ENCODE data around the gene KASH5.
"Not testable (repeated sequence)": the region's sequence is repeated elsewhere in the genome, so short reads cannot be mapped to it uniquely, and the experiment has no call there.

Gene KASH5

DNA sequence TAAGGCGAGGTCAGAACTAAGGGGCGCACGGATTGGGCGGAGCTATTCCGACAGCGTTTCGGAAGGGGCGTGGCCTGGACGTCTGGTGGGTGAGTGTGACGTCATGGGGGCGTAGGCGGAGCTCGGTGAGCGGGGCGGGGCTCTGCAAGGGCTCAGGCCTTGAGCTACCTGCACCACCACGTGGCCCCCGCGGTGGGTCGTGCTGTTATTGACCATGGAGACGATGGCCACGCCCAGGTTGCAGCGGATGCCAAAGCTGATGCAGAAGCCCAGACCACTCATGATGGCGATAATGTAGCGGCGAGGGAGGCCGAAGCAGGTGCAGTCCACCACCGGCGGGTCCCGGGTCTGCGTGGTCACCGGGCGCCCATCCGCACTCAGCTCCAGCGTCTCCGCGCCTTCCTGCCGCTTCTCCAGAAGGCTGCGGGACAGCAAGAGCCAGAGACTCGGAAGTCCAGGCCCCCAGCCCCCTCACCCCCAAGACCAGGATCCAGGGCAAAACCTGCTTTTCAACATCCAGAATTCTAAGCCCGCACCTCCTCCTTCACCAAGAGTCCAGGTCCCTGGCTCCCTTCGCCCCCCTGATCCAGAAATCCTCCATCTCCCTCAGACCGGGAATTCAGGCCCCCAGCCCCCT is 48.5 kb downstream of the KASH5 start:
- DNase-seq (ENCODE audit: low read depth, low spot score) = no peak

DNA sequence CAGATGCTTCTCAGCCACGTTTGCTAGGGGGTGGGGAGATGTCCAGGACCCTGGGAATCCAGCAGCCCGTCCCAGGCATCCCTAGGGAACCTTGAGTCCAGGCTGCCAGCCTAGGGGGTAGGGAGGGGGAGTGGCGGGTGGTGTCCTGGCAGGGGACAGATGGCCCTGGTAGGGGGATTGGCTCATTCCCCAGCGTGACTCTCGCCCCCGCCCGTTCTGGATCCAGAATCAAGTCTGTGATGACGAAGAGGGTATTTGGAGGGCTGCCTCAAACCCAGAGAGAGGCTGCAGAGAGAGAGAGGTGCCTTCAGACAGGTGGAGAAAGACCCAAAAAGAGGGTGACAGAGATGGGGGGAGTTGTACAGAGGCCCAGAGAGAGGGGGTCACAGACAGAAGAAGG is 49.2 kb downstream of the KASH5 start:
- no peak for DNase-seq (ENCODE audit: low read depth, low spot score)

- DNase-seq (ENCODE audit: low read depth, low spot score) = no peak
These were observed 50.2 kb downstream of the KASH5 start for GRCh38 chr19:49438261-49438660.

GRCh38 chr19:49439836-49440235 is 51.8 kb downstream of the KASH5 start:
- no peak for DNase-seq (ENCODE audit: low read depth, low spot score)

- DNase-seq (ENCODE audit: low read depth, low spot score) = no peak
These were observed 52.6 kb downstream of the KASH5 start for GRCh38 chr19:49440439-49441209.

DNA sequence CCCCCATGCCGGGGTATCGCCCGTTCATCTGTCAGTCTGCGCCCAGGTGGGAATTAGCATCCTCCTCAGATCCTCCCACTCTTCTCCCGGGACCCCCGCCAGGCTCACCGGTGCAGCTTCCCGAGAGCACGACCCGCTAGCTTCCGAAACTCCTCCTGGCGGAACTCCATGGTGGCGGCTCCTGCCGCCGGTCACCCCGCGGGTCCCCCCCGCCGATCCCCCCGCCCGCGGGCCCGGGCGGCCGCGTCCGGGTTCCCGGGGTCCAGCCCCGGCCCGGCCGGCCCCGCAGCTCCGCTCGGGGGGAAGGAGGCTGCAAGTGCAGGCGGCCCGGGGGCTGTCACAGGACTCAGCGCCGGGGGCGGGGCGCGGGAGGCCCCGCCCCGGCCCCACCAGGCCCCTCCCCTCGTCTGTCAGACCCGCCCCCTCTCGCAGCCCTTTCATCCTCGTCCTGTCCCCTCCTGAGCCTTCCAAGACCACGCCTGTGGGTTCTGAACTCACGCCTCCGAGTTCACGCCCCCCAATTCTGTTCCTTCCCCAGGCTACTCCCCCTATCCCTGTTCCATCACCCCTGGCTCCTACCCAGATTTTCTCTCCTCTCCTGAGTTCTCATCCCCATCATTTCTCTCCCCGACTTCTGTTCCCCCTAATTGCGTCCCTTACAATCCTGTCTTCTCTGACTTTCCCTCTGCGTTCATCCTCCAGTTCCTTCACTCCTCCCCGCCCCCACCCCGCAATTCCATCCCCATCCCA is 53.3 kb downstream of the KASH5 start, which contains the start of gene SLC17A7:
SLC17A7 (minus strand) TSS at position 318 of the 750 bp plus-strand sequence; CDS start at position 170, 148 bp downstream.
- DNase-seq (ENCODE audit: low read depth, low spot score) = no peak

DNA sequence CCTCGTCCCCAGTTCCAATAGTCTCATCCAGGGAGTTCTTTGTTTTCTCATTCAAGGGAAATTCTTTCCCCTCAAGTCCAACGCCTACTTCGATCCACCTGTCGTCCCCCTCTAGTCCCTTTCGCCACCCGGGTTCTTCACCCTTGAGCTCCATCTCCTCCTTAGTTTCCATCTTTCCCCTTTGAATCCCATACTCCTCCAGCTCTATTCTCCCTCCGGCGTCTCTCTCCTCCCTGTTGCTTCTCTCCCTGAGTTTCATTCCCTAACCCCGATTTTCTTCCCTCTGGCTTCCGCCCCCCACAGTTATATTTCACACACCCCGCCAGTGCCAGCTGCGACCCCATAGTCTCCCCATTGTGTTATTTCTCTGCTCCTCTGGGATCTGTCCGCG is 53.9 kb downstream of the KASH5 start:
- no peak for DNase-seq (ENCODE audit: low read depth, low spot score)

DNA sequence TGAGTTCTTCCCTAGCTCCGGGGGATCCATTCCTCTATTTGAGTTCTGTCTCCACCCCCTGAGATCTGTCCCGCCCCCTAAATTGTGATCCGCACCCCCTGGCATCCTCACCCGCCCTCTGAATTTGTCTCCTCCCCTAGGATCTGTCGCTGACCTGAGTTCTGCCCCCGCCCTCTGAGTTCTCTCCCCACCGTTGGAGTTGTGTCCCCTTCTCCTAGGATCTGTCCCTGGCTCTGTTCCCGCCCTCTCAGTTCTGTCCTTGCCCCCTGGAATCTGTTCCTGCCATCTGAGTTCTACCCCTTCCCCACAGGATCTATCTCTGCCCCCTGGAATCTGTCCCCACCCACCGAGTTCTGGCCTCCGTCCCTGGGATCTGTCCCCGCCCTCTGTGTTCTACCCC is 54.3 kb downstream of the KASH5 start:
- DNase-seq (ENCODE audit: low read depth, low spot score) = no peak

DNA sequence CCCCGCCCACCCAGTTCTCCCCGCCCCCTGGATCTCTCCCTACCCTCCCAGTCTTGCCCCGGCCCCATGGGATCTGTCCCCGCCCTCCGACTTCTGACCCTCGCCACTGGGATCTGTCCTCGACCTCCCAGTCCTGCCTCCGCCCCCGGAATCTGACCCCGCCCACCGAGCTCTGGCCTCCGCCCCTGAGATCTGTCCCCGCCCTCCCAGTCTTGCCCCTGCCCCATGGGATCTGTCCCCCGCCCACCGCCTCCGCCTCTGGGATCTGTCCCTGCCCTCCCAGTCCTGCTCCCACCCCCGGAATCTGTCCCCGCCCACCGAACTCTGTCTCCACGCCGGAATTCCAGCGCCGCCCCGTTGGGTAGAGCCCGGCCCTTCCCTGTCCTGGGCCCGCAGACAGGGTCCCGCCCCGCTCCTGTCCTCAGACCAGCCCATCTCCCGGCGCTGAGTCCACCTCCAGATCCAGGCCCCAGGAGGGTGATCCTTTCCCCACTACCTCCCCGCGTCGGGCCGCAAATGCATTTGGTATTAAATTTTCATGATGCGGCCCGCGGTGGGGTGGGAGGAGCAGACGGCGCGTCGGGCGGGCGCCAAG is 54.8 kb downstream of the KASH5 start:
- DNase-seq (ENCODE audit: low read depth, low spot score) = peak; percentile 50

- DNase-seq (ENCODE audit: low read depth, low spot score) = peak; percentile 89
These were observed 55.5 kb downstream of the KASH5 start for GRCh38 chr19:49443366-49444099.

DNA sequence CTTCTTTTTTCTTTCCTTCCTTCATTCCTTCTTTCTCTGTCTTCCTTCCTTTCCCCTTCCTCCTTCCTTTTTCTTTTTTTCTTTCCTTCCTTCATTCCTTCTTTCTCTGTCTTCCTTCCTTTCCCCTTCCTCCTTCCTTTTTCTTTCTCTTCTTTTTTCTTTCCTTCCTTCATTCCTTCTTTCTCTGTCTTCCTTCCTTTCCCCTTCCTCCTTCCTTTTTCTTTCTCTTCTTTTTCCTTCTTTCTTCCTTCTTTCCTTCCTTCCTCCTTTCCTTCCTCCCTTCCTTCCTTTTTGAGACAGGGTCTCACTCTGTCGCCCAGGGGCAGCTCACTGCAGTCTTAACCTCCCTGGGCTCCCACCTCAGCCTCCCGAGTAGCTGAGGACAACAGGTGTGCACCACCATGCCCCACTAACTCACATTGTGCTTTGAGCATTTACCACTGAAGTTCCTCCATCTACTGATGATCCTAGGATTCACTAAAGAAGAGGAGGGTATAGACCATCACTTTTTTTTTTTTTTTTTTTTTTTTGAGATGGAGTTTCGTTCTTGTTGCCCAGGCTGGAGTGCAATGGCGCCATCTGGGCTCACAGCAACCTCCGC is 56.2 kb downstream of the KASH5 start:
- DNase-seq (ENCODE audit: low read depth, low spot score) = not testable (repeated sequence)

- DNase-seq (ENCODE audit: low read depth, low spot score) = no peak
These were observed 57.9 kb downstream of the KASH5 start for GRCh38 chr19:49445997-49446396.

- no peak for DNase-seq (ENCODE audit: low read depth, low spot score)
These were observed 59.7 kb downstream of the KASH5 start for GRCh38 chr19:49447485-49448431.

DNA sequence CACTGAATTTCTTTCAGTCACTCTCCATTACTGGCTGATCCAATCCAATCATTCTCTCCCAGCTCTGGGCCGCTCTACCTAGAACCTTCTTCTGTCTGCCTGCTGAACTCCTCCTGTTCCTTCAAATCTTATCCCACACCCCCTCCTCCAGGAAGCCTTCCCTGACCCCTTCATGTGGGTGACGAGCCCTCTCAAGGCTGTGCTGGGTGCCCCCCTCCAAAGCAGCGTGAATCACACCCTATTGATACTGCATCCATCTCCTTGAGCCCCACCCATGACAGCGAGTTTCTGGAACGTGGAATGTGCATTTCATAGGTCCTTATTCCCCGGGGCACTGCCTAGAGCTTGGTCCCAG is 60.4 kb downstream of the KASH5 start:
- DNase-seq (ENCODE audit: low read depth, low spot score) = no peak

DNA sequence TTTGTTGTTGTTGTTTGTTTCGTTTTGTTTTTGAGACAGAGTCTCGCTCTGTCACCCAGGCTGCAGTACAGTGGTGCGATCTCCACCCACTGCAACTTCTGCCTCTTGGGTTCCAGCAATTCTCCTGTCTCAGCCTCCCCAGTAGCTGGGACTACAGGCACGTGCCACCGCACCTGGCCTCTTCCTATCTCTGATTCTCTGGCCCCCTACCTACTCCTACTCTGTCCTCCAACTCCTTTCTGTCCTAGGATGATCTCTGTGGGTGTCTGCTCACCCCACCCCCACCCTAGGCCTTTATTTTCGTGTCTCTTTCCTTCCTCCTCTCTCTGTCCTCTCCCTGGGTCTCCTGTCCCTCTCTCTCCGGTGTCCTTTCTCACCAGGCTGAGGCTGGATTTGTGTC is 62.4 kb downstream of the KASH5 start:
- DNase-seq (ENCODE audit: low read depth, low spot score) = no peak

DNA sequence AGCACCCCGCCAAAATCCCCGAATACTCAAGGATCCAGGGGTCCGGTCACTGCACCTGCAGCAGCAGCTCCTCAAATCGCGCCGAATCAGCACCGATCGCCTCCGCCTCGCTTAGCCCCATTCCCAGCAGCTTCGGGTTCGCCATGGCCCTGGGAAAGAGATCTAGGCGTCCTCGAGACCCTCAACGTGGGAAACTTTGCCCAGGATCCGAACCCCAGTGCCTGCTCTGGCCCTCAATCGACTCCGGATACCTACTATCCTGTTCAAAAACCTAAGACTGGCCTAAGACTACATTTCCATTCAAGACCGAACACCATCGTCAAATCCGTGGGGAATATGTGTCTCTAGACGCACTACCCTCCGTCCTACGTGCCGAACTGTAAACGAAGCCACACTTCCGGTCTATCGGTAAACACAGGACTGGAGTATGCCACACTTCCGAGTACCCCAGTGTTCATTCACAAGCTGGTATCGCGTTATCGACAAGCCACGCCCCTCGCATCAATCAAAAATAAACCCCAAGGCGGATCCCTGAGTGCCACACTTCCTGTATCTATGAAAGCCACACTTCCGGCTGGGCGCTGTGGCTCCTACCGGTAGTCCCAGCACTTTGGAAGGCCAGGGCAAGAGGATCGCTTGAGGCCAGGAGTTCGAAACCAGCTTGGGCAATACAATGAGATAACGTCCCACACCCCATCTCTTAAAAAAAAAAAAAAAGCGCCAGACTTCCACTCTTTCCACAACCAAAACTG is 63.6 kb downstream of the KASH5 start, which contains the start of gene PIH1D1:
PIH1D1 (minus strand) TSS at position 385 of the 752 bp plus-strand sequence; CDS start at position 145, 240 bp downstream.
- peak; percentile 97 for DNase-seq (ENCODE audit: low read depth, low spot score)

DNA sequence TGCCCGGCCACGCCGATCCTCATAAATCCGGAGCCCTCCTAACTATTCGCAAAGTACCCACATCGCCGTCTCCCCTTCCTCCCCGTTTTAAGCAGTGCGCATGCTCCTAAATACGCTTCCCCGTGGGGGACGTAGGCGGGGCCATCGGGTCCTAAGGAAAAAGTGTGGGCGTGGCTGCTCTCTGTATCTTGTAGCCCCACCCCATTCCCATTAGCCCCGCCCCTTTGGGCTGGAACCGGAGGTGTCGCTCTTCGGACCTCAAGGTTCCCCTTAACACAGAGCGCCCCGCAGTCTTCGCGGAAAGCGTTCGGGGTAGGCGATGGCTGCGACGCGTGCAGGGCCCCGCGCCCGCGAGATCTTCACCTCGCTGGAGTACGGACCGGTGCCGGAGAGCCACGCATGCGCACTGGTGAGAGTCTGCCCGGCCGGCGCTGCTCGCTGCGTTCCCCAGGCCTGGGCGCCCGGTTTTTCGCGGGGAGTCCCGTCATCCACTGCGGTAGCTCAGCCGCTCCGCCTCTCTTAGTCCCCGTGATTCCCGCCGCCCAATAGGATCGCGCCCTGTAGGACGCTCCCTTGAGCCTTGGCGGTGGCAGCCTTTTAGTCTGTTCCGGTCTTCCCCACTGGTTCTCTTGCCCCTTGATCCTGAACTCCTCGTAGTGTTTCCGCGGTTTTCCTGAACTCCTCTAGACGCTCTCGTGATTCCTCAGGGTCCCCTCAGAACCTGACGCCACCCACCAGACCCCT is 65.1 kb downstream of the KASH5 start, which contains the start of gene ALDH16A1:
ALDH16A1 (plus strand) TSS at position 213 of the 744 bp plus-strand sequence; CDS start at position 320, 107 bp downstream.
- peak; percentile 95 for DNase-seq (ENCODE audit: low read depth, low spot score)

- no peak for DNase-seq (ENCODE audit: low read depth, low spot score)
These were observed 65.8 kb downstream of the KASH5 start for GRCh38 chr19:49453757-49454240.

All from smooth muscle cell of the brain vasculature (primary cell).